HG03432 (cell line): ENCODE results near the gene SEC31A.
"Not testable (repeated sequence)": the region's sequence is repeated elsewhere in the genome, so short reads cannot be mapped to it uniquely, and the experiment has no call there.

ENCODE experiments used
- ATAC-seq: cut with Tn5 transposase; IDR thresholded peaks from one replicate; pipeline ENCODE4 v1.9.1; 2021; ENCODE audit warnings: mild to moderate bottlenecking, moderate library complexity; ENCODE audit not compliant: unreplicated experiment

The SEC31A gene

GRCh38 chr4:82898322-82899243 is 7.6 kb upstream of the SEC31A start:
- no peak for ATAC-seq

GRCh38 chr4:82896755-82897154 is 5.8 kb upstream of the SEC31A start:
- no peak for ATAC-seq

DNA sequence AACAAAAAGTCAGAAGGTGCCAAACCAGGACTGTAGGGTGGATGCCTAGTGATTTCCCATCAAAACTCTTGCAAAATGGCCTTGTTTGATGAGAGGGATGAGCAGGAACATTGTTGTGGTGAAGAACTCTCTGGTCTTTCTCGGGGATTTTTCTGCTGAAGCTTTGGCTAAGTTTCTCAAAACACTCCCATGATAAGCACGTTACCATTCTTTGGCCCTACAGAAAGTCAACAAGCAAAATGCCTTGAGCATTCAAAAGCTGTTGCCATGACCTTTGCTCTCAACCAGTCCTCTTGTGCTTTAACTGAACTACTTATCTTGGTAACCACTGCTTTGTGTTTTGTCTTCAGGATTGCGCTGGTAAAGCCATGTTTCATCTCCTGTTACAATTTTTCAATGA is 3.0 kb upstream of the SEC31A start:
- ATAC-seq, result no peak

GRCh38 chr4:82892467-82892802 is 1.5 kb upstream of the SEC31A start:
- no peak for ATAC-seq

GRCh38 chr4:82891707-82892466 is 934 bp upstream of the SEC31A start:
- no peak for ATAC-seq

- no peak for ATAC-seq
These were observed 439 bp downstream of the SEC31A start for GRCh38 chr4:82890528-82890900.

GRCh38 chr4:82889287-82889686 is 1.7 kb downstream of the SEC31A start:
- no peak for ATAC-seq

GRCh38 chr4:82886147-82886942 is 4.6 kb downstream of the SEC31A start:
- ATAC-seq, result no peak

DNA sequence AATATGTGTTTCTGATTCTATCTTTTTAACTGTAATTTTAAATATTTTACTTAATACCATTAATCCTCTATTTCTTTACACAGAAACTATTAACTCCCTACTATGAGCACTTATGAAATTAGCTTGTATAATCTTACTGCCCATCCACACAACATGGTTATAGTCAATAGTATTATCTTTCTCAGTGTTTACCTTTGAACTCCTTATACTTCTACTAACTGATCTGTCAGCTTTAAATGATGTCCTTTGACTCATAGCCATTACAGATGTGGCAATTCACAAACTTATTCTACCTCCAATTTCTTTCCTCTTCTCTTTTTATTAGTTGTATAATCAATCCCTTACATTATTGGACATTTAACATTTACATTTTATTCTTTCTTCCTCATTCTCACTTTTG is 5.5 kb downstream of the SEC31A start:
- ATAC-seq, result no peak

GRCh38 chr4:82868572-82868971 is 22.4 kb downstream of the SEC31A start:
- ATAC-seq, result no peak

DNA sequence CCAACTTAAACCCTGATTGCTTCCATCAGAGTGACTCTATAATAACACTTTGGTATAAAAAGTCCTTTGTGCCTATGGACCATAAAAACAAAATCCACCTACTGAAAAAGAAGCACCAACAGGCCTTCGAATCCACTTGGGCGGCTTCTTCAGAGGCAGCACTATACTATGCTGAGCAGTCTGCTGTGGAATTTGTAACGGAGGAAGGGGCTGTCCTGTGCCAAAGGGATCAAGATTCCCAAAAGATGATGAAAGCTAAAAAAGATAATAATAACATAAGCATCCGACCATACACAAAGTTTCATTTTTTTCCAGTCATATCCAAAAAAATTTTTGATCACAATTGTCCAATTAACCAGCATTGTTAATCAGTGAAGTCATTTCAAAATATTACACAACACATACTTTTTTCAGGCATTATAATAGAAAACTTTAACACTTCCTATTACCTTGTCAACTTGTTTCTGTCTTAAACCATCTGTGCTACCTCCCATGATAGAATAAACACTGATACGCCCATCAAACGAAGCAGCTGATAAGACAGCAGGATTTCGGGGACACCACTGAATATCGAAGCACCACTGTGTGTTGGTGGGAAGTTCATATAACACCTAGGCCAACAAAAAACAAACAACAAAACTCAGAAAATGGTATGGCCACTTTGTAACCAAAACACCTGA is 24.1 kb downstream of the SEC31A start:
- no peak for ATAC-seq

GRCh38 chr4:82866033-82866432 is 24.9 kb downstream of the SEC31A start:
- not testable (repeated sequence) for ATAC-seq

DNA sequence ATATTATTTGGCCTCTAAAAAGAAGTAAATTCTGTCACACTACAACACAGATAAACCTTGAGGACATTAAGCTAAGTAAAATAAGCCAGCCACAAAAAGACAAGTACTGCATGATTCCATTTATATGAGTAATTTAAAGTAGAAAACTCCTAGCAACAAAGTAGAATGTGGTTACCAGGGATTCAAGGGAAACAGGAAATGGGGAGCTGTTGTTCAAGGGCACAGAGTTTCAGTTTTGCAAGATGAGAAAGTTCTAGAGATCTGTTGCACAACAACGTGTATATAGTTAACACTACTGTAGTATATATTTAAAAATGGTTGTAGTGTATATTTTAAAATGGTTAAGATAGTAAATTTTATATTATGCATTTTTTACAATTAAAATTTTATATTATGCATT is 25.4 kb downstream of the SEC31A start:
- ATAC-seq, result peak; percentile 38

- no peak for ATAC-seq
These were observed 26.5 kb downstream of the SEC31A start for GRCh38 chr4:82864336-82864979.

GRCh38 chr4:82861529-82861928 is 29.4 kb downstream of the SEC31A start:
- no peak for ATAC-seq

DNA sequence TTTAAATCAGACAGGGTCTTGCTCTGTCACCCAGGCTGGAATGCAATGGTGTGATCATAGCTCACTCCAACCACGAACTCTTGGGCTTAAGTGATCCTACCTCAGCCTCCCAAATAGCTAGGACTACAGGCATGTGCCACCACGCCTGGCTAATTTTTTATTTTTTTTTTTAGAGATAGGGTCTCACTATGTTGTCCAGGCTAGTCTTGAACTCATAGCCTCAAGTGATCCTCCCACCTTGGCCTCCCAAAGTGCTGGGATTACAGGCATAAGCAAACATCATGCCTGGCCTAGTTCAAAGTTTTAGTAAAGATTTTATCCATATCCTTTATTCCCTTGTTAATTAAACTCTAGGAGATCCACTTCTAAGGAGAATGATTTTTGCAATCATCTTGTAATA is 30.5 kb downstream of the SEC31A start:
- ATAC-seq, result not testable (repeated sequence)

DNA sequence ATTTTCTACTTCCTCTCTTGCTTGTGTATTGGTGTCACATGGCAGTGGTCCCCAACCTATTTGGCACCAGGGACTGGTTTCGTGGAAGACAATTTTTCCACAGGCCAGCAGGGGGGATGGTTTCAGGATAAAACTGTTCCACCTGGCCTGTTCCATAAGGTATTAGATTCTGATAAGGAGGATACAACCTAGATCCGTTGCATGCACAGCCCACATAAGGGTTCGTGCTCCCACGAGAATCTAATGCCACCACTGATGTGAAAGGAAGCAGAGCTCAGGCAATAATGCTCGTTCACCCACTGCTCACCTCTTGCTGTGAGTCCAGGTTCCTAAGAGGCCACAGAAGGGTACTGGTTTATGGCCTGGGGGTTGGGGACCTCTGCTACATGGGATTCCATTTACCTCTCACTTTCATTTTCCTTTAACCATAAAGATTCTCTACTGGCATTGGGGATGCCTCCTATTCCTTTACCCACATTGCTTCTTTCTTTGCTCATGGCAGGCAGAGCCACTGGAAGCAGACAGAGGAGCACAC is 38.1 kb downstream of the SEC31A start:
- no peak for ATAC-seq

DNA sequence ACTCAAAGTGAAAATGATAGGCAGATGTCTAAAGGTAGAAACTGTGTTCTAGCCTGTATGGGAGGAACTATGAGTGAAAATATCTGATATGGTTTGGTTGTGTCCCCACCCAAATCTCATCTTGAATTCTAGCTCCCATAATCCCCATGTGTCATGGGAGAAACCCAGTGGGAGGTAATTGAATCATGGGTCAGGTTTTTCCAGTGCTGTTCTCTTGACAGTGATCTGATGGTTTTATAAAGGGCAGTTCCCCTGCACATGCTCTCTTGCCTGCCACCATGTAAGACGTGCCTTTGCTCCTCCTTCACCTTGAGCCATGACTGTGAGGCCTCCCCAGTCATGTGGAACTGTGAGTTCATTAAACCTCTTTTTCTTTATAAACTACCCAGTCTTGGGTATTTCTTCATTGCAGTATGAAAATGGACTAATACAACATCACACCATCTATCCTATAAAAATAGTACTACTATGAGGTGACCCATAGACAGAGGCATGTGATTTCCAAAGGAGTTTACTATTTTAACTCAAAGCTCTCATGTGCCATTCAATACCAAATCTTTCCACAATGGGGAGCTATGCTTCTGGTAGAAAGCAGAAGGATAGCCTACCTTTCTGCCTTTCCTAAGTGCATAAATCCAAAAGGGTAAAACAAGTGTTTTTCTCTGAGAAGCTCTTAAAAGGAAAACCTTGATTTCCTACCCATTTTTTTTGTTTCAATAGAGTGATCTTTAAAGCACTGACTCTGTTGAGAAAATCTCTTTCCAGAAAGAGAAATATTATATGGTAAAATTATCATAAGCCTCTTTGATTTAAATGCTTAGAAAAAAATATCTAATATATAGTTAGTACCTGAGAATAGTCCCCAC is 38.8 kb downstream of the SEC31A start:
- ATAC-seq, result no peak

DNA sequence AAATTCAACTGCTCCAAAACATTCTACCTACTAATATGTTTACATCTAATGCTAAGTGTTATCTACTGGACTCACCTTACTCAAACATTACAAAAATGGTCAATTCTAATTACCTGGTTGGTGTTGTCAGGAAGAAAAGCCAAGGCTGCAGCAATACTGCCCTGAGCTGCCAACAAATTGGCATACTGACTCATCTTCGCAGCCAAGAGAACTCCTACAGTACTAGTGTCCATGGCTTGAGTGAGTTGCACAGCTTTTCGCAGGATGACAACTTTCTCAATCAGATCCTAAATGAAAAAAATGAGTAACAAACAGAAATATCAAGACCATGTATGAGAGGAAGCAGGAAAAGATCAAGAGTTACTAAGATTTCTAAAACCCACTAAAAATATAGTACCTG is 39.6 kb downstream of the SEC31A start:
- no peak for ATAC-seq
